Measurements from ENCODE around the gene EDDM13.

- TF ChIP-seq E2F4 (IDR thresholded peaks at IDR 0.05; ENCODE audit: low read depth, low read length), result no peak
- no peak for TF ChIP-seq BCLAF1 (IDR thresholded peaks at IDR 0.05)
Measured at GRCh38 chr19:56312342-56312741, 39.8 kb downstream of the EDDM13 start.
